Activated naive CD8-positive, alpha-beta T cell (primary cell): ENCODE data around the gene FAM222B.
"Not testable (repeated sequence)": the region's sequence is repeated elsewhere in the genome, so short reads cannot be mapped to it uniquely, and the experiment has no call there.

Experiments used
- H3K27ac Mint-ChIP-seq: one replicate; pipeline ENCODE4 v1.8.0; 2021; ENCODE audit warnings: mixed read lengths
- H3K27me3 Mint-ChIP-seq: one replicate; pipeline ENCODE4 v1.8.0; 2021; ENCODE audit warnings: mixed read lengths
- H3K36me3 Mint-ChIP-seq: one replicate; pipeline ENCODE4 v1.8.0; 2021; ENCODE audit warnings: mixed read lengths
- H3K4me1 Mint-ChIP-seq: one replicate; pipeline ENCODE4 v1.8.0; 2021; ENCODE audit warnings: low read depth, mixed read lengths
- H3K4me3 Mint-ChIP-seq: one replicate; pipeline ENCODE4 v1.8.0; 2021; ENCODE audit warnings: mild to moderate bottlenecking, mixed read lengths
- H3K9me3 Mint-ChIP-seq: one replicate; pipeline ENCODE4 v1.8.0; 2021; ENCODE audit warnings: low read depth, mixed read lengths

The FAM222B gene

DNA sequence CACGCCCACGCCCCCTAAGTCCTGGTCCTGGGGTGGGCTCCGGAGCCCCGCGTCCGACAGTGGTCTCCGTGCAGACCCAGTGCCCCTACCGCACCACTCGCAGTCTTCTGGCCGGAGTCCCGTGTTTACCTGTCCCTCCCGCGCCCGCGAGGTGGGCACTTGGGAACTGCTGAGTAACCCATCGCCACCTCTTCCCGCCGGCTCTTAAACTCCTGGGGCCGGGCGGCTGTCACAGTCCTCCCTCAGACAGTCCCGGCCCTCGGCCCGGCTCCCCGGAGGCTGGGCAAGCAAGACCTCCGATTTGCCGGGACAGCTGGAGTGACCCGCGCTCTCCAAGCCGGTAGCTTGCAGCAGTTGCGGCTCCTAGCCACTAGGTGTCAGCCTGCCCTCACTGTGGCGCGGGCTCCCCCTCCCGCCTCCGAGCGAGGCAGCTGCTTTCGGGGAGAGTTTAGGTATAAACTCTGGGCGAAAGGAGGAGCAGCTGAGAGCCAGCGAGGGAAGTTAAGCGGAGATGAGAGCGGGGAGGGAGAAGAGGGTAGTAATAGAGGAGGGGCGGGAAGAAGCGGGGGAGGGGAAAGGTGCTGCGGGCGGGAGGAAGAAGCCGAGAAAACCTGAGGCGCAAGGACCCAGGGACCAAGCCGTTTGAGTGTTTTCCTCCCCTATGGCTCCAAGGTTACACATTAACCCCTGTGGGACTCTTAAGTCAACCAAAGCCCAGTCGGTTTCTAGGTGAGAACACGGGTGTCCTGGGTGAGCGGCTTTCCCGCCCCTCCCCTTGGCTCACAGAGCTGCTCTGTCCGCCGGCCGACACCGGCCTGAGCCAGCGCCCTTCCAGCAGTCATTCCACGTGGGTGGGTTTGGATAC is 115.7 kb downstream of the FAM222B start:
- Mint-ChIP-seq H3K36me3 (peaks cover 15% of the 10 kb centered on the region), H3K27ac (peak overlapping the region; percentile 98), H3K4me1 (peaks cover 40% of the 10 kb centered on the region)

DNA sequence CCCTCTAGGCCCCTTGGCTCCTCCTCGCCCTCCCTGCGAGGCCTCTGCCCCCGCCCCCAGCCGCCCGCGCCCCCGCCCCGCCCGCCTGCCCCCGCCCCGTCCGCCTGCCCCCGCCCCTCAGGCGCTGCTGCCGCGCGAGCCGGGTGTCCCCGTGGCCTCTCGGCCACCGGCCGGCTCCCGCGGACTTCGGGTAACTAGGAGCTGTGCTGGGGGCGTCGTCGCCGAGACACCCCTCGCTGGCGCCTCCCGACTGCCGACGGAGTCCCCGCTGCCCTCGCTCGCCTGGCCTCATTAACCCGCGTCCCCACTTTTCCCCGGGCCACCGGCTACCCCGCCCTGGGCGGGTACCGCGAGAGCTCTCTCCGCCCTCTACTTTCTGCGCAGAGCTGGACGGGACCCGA is 116.4 kb downstream of the FAM222B start, which contains the start of gene TLCD1:
TSS of gene TLCD1 (minus strand) at position 8 of the 401 bp plus-strand sequence. CDS start 136 bp downstream, outside the sequence.
- no peaks in the 10 kb centered on the region for H3K9me3 Mint-ChIP-seq
- H3K27me3 Mint-ChIP-seq, result no peaks in the 10 kb centered on the region
- peak within 1 kb of the TSS; percentile 98 for H3K27ac Mint-ChIP-seq
- H3K36me3 Mint-ChIP-seq, result peaks cover 20% of the 10 kb centered on the region
- peaks cover 40% of the 10 kb centered on the region for H3K4me1 Mint-ChIP-seq
- H3K4me3 Mint-ChIP-seq, result peak within 1 kb of the TSS; percentile 99

More for the DNA sequence above, 115.7 kb downstream of the FAM222B start:
- Mint-ChIP-seq H3K4me3 (peak overlapping the region; percentile 94), H3K27me3 (no peaks in the 10 kb centered on the region), H3K9me3 (no peaks in the 10 kb centered on the region)

DNA sequence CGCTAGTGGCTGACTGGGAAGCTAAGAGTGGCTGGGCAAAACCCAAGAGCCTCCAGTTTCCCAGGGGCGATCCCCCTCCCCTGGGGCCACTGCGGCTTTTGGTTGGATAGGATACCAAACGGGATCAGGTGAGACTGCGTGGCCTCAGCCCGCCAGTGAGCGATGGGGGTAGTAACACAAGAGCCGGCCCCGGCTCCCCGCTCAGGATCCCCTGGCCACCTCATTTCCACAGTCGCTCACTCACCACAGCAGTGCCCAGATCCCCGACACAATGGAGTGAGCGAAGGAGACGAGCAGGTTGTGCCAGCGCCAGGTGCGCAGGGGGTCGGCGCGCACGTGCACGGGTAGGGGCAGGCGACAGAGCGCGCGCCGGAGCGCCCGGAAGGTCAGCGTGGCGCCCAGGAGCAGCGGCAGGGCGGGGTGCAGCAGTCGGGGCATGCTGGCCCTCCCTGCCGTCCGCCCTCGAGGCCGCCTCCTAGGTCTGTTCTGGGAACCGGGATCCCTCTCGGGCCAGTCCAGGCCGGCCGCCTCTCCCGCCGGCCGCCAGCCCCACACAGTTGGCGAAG is 116.8 kb downstream of the FAM222B start:
- H3K9me3 Mint-ChIP-seq, result no peaks in the 10 kb centered on the region
- peaks cover 21% of the 10 kb centered on the region for H3K36me3 Mint-ChIP-seq
- peak overlapping the region; percentile 95 for H3K27ac Mint-ChIP-seq
- H3K4me1 Mint-ChIP-seq, result peaks cover 40% of the 10 kb centered on the region
- no peaks in the 10 kb centered on the region for H3K27me3 Mint-ChIP-seq
- peak overlapping the region; percentile 99 for H3K4me3 Mint-ChIP-seq

- Mint-ChIP-seq H3K27ac (peak overlapping the region; percentile 95), H3K27me3 (no peaks in the 10 kb centered on the region), H3K36me3 (peaks cover 27% of the 10 kb centered on the region), H3K4me3 (peak overlapping the region; percentile 99), H3K4me1 (peaks cover 42% of the 10 kb centered on the region), H3K9me3 (no peaks in the 10 kb centered on the region)
Observed at GRCh38 chr17:28725166-28725659, 117.4 kb downstream of the FAM222B start.

- Mint-ChIP-seq H3K27ac (peak overlapping the region; percentile 95), H3K9me3 (no peaks in the 10 kb centered on the region), H3K4me1 (peaks cover 39% of the 10 kb centered on the region)
Observed at GRCh38 chr17:28724500-28725165, 118.0 kb downstream of the FAM222B start.

DNA sequence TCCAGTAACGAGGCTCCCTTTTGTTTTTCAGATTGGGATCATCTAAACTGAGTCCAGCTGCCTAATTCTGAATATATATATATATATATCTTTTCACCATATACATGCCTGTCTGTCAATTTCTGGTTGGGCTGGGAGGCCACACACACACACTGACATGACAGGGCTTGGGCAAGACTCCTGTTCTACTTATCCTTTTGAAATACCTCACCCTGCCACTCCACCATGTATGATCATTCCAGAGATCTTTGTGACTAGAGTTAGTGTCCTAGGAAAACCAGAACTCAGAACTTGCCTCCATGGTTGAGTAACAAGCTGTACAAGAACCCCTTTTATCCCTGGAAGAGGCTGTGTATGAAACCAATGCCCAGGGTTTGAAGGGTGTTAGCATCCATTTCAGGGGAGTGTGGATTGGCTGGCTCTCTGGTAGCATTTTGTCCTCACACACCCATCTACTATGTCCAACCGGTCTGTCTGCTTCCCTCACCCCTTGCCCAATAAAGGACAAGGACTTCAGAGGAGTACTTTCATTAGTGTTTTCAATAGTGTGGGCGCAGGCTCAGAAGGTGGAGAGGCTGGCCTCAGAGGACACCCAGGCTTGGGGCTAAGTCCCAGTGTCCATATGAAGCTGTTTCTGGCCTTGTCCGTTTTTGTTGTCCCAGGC is 118.6 kb downstream of the FAM222B start:
- H3K9me3 Mint-ChIP-seq, H3K27me3 Mint-ChIP-seq: not testable (repeated sequence)
- H3K4me1 Mint-ChIP-seq, result peaks cover 40% of the 10 kb centered on the region
- peaks cover 30% of the 10 kb centered on the region for H3K36me3 Mint-ChIP-seq
- H3K27ac Mint-ChIP-seq, result peak overlapping the region; percentile 95
- H3K4me3 Mint-ChIP-seq, result peak overlapping the region; percentile 99

More at GRCh38 chr17:28724500-28725165, 118.0 kb downstream of the FAM222B start:
- Mint-ChIP-seq H3K4me3 (peak overlapping the region; percentile 99), H3K27me3 (no peaks in the 10 kb centered on the region), H3K36me3 (peaks cover 30% of the 10 kb centered on the region)

DNA sequence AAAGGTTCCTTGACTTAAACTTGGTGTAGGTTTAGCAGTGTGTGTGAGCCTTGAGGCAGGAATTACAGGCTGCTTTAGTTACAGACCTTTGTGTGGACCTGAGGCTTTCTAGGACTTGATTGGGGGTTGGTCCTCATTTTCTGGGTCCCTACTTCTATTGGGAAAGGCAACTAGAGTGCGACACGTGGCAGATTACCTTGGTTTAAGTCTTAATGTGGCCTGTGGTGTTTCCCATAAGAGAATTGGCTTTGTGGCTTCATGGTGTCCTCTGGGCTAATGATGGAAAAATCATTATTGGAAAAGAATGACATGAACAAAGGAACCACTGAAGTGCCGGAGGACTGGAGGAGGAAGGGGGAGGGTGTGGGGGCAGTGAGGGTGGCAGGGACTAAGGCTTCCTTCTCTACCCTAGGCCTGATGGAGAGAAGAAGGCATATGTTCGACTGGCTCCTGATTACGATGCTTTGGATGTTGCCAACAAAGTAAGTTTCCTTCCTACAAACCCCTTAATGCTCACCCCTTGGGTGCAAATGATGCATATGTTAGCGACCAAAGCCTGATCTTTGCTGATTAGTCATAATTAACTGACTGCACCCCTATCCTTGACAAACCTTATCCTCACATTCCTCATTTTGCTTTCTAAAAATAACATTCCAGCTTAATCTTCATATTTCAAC is 119.3 kb downstream of the FAM222B start:
- Mint-ChIP-seq H3K27ac (peak overlapping the region; percentile 95), H3K27me3 (no peaks in the 10 kb centered on the region), H3K9me3 (no peaks in the 10 kb centered on the region), H3K4me1 (peaks cover 43% of the 10 kb centered on the region), H3K4me3 (peak overlapping the region; percentile 99), H3K36me3 (peaks cover 30% of the 10 kb centered on the region)

DNA sequence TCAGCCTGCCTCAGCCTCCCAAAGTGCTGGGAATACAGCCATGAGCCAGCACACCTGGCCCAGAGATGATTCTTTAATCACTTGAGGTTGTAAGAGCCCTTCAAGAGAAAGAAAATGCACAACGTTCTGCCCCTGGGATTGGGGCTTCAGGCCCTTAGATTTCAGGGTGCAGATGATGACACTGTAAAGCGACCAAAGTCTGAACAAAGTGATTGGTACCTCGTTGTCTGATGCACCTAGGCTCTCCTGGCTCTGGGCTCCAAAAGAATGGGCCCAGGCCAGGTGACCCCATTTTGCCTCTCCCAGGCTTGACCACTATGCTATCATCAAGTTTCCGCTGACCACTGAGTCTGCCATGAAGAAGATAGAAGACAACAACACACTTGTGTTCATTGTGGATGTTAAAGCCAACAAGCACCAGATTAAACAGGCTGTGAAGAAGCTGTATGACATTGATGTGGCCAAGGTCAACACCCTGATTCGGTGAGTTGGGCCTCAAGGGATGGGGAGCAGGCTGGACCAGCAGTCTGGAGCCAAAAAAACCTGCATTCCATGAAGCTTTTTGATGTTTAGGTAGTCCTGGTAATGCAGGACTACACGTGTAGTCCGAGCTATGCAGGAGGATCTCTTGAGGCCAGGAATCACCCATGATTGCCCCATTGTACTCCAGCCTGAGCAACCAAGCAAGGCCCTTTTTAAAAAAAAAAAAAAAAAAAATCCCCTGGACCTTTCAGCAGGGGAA is 120.0 kb downstream of the FAM222B start:
- H3K4me1 Mint-ChIP-seq, result peaks cover 42% of the 10 kb centered on the region
- peaks cover 30% of the 10 kb centered on the region for H3K36me3 Mint-ChIP-seq
- H3K27ac Mint-ChIP-seq, result peak overlapping the region; percentile 100
- H3K4me3 Mint-ChIP-seq, result peak overlapping the region; percentile 99
- no peaks in the 10 kb centered on the region for H3K9me3 Mint-ChIP-seq
- no peaks in the 10 kb centered on the region for H3K27me3 Mint-ChIP-seq

DNA sequence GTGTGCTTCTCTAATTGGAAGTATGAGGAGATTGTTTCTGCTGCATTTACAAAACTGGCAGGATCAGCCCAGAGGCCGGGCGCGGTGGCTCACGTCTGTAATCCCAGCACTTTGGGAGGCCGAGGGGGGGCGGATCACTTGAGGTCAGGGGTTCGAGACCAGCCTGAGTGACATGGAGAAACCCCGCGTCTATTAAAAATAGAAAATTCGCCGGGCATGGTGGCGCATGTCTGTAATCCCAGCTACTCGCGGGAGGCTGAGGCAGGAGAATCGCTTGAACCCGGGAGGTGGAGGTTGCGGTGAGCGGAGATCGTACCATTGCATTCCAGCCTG is 121.6 kb downstream of the FAM222B start:
- peak overlapping the region; percentile 99 for H3K4me3 Mint-ChIP-seq
- H3K27me3 Mint-ChIP-seq, H3K9me3 Mint-ChIP-seq: not testable (repeated sequence)
- peaks cover 30% of the 10 kb centered on the region for H3K36me3 Mint-ChIP-seq
- peaks cover 44% of the 10 kb centered on the region for H3K4me1 Mint-ChIP-seq
- peak overlapping the region; percentile 100 for H3K27ac Mint-ChIP-seq

DNA sequence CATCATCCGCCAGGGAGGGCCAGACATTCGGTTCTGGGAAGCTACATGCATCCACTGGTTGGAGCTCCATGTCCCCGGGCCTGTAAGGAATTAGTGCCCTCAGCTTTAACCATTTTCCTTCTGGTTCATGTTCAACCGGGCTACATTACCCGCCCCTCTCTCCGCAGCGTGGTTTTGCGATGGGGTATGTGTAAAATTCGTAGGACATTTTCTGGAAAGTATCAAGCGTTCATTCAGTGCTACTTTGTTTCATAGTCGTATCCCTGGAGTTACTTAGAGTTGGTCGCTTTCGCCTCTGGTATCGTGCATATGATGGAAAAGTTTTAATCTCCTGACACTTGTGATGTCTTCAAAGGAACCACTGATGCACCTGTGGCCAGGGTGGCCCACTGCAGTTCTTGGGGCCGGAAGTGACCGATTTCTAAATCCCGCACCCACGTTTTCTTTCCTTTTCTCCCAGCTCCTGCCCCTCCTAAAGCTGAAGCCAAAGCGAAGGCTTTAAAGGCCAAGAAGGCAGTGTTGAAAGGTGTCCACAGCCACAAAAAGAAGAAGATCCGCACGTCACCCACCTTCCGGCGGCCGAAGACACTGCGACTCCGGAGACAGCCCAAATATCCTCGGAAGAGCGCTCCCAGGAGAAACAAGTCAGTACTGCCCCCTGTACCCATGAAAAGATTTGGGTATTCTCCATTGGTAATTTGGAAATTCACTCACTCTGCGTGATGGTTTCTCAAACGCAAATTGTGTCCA is 122.2 kb downstream of the FAM222B start:
- Mint-ChIP-seq H3K4me3 (peak overlapping the region; percentile 99), H3K9me3 (no peaks in the 10 kb centered on the region), H3K27me3 (no peaks in the 10 kb centered on the region), H3K27ac (peak overlapping the region; percentile 100), H3K36me3 (peaks cover 30% of the 10 kb centered on the region), H3K4me1 (peaks cover 49% of the 10 kb centered on the region)

GRCh38 chr17:28719021-28719433 is 123.6 kb downstream of the FAM222B start:
- H3K4me3 Mint-ChIP-seq, result peak overlapping the region; percentile 99
- H3K36me3 Mint-ChIP-seq, result peaks cover 22% of the 10 kb centered on the region
- H3K9me3 Mint-ChIP-seq, result no peaks in the 10 kb centered on the region
- H3K27me3 Mint-ChIP-seq, result no peaks in the 10 kb centered on the region
- H3K4me1 Mint-ChIP-seq, result peaks cover 39% of the 10 kb centered on the region
- H3K27ac Mint-ChIP-seq, result peak overlapping the region; percentile 100

- Mint-ChIP-seq H3K27ac (peak overlapping the region; percentile 94), H3K4me1 (peaks cover 37% of the 10 kb centered on the region), H3K9me3 (no peaks in the 10 kb centered on the region), H3K36me3 (peaks cover 20% of the 10 kb centered on the region), H3K27me3 (no peaks in the 10 kb centered on the region), H3K4me3 (peak overlapping the region; percentile 90)
Observed at GRCh38 chr17:28718333-28719020, 124.1 kb downstream of the FAM222B start.
